Embryonic facial prominence (tissue), 1 donor: ENCODE measurements around the gene RNU6-7.

Experiments
- DNase-seq: peaks from one replicate; pipeline ENCODE4 v3.0.0-alpha.2; 2016; ENCODE audit errors: extremely low spot score

Gene RNU6-7

GRCh38 chr14:32201816-32202490, at the start of gene RNU6-7:
RNU6-7 (plus strand) TSS chr14:32202045.
- peak; percentile 49 for DNase-seq

- no peak for DNase-seq
These were observed 35.8 kb upstream of the RNU6-7 start for GRCh38 chr14:32166029-32166428.

- DNase-seq: no peak
These were observed 34.9 kb upstream of the RNU6-7 start for GRCh38 chr14:32166924-32167323.

- no peak for DNase-seq
These were observed 33.9 kb upstream of the RNU6-7 start for GRCh38 chr14:32167907-32168306.

GRCh38 chr14:32169191-32169590, 32.7 kb upstream of the RNU6-7 start:
- no peak for DNase-seq

GRCh38 chr14:32171469-32171868, 30.4 kb upstream of the RNU6-7 start:
- no peak for DNase-seq

- no peak for DNase-seq
These were observed 18.4 kb upstream of the RNU6-7 start for GRCh38 chr14:32183151-32184058.

- no peak for DNase-seq
These were observed 16.7 kb upstream of the RNU6-7 start for GRCh38 chr14:32185097-32185496.

- no peak for DNase-seq
These were observed 15.6 kb upstream of the RNU6-7 start for GRCh38 chr14:32186248-32186647.

GRCh38 chr14:32189811-32190210, 12.0 kb upstream of the RNU6-7 start:
- DNase-seq: no peak

- DNase-seq: no peak
These were observed 11.2 kb upstream of the RNU6-7 start for GRCh38 chr14:32190673-32191072.

GRCh38 chr14:32192712-32193373, 9.0 kb upstream of the RNU6-7 start:
- no peak for DNase-seq

- DNase-seq: no peak
These were observed 8.3 kb upstream of the RNU6-7 start for GRCh38 chr14:32193532-32193931.

GRCh38 chr14:32195636-32196035, 6.2 kb upstream of the RNU6-7 start:
- no peak for DNase-seq

GRCh38 chr14:32197919-32198318, 3.9 kb upstream of the RNU6-7 start:
- no peak for DNase-seq

- no peak for DNase-seq
These were observed 1.3 kb upstream of the RNU6-7 start for GRCh38 chr14:32200368-32201192.

GRCh38 chr14:32201193-32201815, 541 bp upstream of the RNU6-7 start:
- peak; percentile 64 for DNase-seq

- DNase-seq: no peak
These were observed 699 bp downstream of the RNU6-7 start for GRCh38 chr14:32202491-32202997.

- peak; percentile 80 for DNase-seq
These were observed 1.4 kb downstream of the RNU6-7 start, which contains the start of gene RNU6-8 for GRCh38 chr14:32202998-32203882. RNU6-8 (minus strand) TSS chr14:32203269.

GRCh38 chr14:32203928-32204357, 2.1 kb downstream of the RNU6-7 start:
- DNase-seq: peak; percentile 60
